ENCODE data around the gene WDR27. TPM values are rescaled to one million over a fixed set of nuclear protein-coding genes. Genes with fewer than 3 reads are reported as not detected.
A peak's percentile ranks its signal among the peaks of the same experiment; 100 is the strongest.

Gene WDR27
- total and polyA plus RNA-seq, 4 donors: 4.5 to 58.7 (median 40.4) TPM

- H3K27ac ChIP-seq (ENCODE audit: low read depth in 1 of 2, low read length in 2 of 2): no peak overlapping the region
- ATAC-seq (ENCODE audit: low FRiP score): no peak
- intact Hi-C loops (cut with DNase I): no loop called here
- H3K4me3 ChIP-seq (ENCODE audit: low read length in 2 of 2): no peak overlapping the region
- no peaks in the 10 kb centered on the region for H3K36me3 ChIP-seq (ENCODE audit: control insufficient read depth in 1 of 2, insufficient read depth in 2 of 2, low read length in 1 of 2)
- H3K9me3 ChIP-seq (ENCODE audit: control insufficient read depth, low read length): no peaks in the 10 kb centered on the region
- H3K4me1 ChIP-seq (ENCODE audit: control insufficient read depth in 1 of 2, insufficient read depth in 2 of 2, low read length in 2 of 2): no peaks in the 10 kb centered on the region
- no peak for DNase-seq
- 97% methylated on average over 32 of the region's 32 CpGs for WGBS, 2 donors
- no peaks in the 10 kb centered on the region for H3K27me3 ChIP-seq (ENCODE audit: control insufficient read depth in 1 of 2, insufficient read depth in 2 of 2, low read length in 1 of 2)
Measured at GRCh38 chr6:169501777-169502313, 200.0 kb downstream of the WDR27 start.

- Histone ChIP-seq H3K9me3 (ENCODE audit: control insufficient read depth, low read length) (no peaks in the 10 kb centered on the region), H3K27ac (ENCODE audit: low read depth in 1 of 2, low read length in 2 of 2) (no peak overlapping the region), H3K4me1 (ENCODE audit: control insufficient read depth in 1 of 2, insufficient read depth in 2 of 2, low read length in 2 of 2) (no peaks in the 10 kb centered on the region), H3K36me3 (ENCODE audit: control insufficient read depth in 1 of 2, insufficient read depth in 2 of 2, low read length in 1 of 2) (no peaks in the 10 kb centered on the region), H3K4me3 (ENCODE audit: low read length in 2 of 2) (no peak overlapping the region), H3K27me3 (ENCODE audit: control insufficient read depth in 1 of 2, insufficient read depth in 2 of 2, low read length in 1 of 2) (no peaks in the 10 kb centered on the region)
- intact Hi-C loops (cut with DNase I): no loop called here
- 95 to 96% methylated on average over 11 of the region's 11 CpGs for WGBS, 2 donors
- ATAC-seq (ENCODE audit: low FRiP score): no peak
- no peak for DNase-seq
Measured at GRCh38 chr6:169501128-169501527, 200.7 kb downstream of the WDR27 start.

GRCh38 chr6:169500688-169501087 is 201.1 kb downstream of the WDR27 start:
- DNase-seq (no peak), ATAC-seq (ENCODE audit: low FRiP score) (no peak)
- Histone ChIP-seq H3K9me3 (ENCODE audit: control insufficient read depth, low read length) (no peaks in the 10 kb centered on the region), H3K36me3 (ENCODE audit: control insufficient read depth in 1 of 2, insufficient read depth in 2 of 2, low read length in 1 of 2) (no peaks in the 10 kb centered on the region), H3K27me3 (ENCODE audit: control insufficient read depth in 1 of 2, insufficient read depth in 2 of 2, low read length in 1 of 2) (no peaks in the 10 kb centered on the region), H3K4me1 (ENCODE audit: control insufficient read depth in 1 of 2, insufficient read depth in 2 of 2, low read length in 2 of 2) (no peaks in the 10 kb centered on the region), H3K27ac (ENCODE audit: low read depth in 1 of 2, low read length in 2 of 2) (no peak overlapping the region), H3K4me3 (ENCODE audit: low read length in 2 of 2) (no peak overlapping the region)
- 97% methylated on average over 15 of the region's 15 CpGs for WGBS, 2 donors
- intact Hi-C loops (cut with DNase I): no loop called here

GRCh38 chr6:169499848-169500247 is 202.0 kb downstream of the WDR27 start:
- DNase-seq: peak in 1 of 2 donors; percentile 53
- Histone ChIP-seq H3K9me3 (ENCODE audit: control insufficient read depth, low read length) (no peaks in the 10 kb centered on the region), H3K27me3 (ENCODE audit: control insufficient read depth in 1 of 2, insufficient read depth in 2 of 2, low read length in 1 of 2) (no peaks in the 10 kb centered on the region), H3K4me3 (ENCODE audit: low read length in 2 of 2) (no peak overlapping the region), H3K4me1 (ENCODE audit: control insufficient read depth in 1 of 2, insufficient read depth in 2 of 2, low read length in 2 of 2) (no peaks in the 10 kb centered on the region), H3K36me3 (ENCODE audit: control insufficient read depth in 1 of 2, insufficient read depth in 2 of 2, low read length in 1 of 2) (no peaks in the 10 kb centered on the region), H3K27ac (ENCODE audit: low read depth in 1 of 2, low read length in 2 of 2) (no peak overlapping the region)
- ATAC-seq (ENCODE audit: low FRiP score): peak; percentile 45
- intact Hi-C loops (cut with DNase I): no loop called here
- WGBS, 2 donors: 5 to 7% methylated on average over 7 of the region's 7 CpGs

DNA sequence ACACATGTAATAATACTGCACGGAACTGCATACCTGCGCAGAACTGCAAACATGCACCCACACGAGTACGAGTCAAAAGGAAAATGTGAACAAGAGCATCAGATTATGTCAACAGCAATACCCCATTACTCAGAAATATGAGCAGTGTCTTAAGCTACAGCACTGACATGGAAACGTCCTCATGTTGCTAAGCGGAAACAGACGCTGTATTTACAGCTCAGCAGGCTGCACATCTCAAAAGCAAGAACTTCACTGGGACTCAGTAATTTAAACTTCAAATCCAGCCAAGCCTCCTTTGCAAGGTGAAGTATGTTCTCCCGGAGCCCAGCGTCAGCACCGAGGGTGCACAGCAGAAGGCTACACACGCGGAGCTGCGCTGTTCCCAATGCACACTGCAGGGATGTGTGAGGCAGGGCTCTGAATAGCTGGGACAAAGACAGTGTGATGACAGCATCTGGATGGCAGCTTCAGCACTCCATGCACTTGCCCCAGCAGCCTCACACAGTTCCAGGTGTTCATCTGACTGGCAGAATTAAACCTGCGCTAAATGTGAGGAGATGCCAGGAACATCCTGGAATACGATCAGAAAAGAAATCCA is 202.8 kb downstream of the WDR27 start:
- 96 to 97% methylated on average over 15 of the region's 15 CpGs for WGBS, 2 donors
- intact Hi-C loops (cut with DNase I): no loop called here
- H3K4me3 ChIP-seq (ENCODE audit: low read length in 2 of 2): no peak overlapping the region
- no peaks in the 10 kb centered on the region for H3K36me3 ChIP-seq (ENCODE audit: control insufficient read depth in 1 of 2, insufficient read depth in 2 of 2, low read length in 1 of 2)
- H3K9me3 ChIP-seq (ENCODE audit: control insufficient read depth, low read length): no peaks in the 10 kb centered on the region
- H3K4me1 ChIP-seq (ENCODE audit: control insufficient read depth in 1 of 2, insufficient read depth in 2 of 2, low read length in 2 of 2): no peaks in the 10 kb centered on the region
- ATAC-seq (ENCODE audit: low FRiP score) (no peak), DNase-seq (no peak)
- no peaks in the 10 kb centered on the region for H3K27me3 ChIP-seq (ENCODE audit: control insufficient read depth in 1 of 2, insufficient read depth in 2 of 2, low read length in 1 of 2)
- H3K27ac ChIP-seq (ENCODE audit: low read depth in 1 of 2, low read length in 2 of 2): no peak overlapping the region

DNA sequence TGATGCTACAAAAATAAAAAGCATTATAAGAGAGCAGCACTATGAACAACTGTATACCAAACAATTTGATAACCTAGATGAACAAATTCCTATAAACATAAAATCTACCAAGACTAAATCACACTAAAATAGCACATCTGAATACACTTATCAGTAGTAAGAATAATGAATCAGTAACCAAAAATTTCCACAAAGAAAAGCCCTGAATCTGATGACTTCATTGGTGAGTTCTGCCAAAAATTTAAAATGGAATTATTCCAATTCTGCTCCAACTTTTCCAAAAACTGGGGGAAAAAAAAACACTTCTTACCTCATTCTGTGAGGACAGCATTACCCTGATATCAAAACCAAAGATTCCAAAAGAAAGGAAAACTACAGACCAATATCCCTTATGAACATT is 206.2 kb downstream of the WDR27 start:
- Histone ChIP-seq H3K4me3 (ENCODE audit: low read length in 2 of 2) (no peak overlapping the region), H3K4me1 (ENCODE audit: control insufficient read depth in 1 of 2, insufficient read depth in 2 of 2, low read length in 2 of 2) (peaks cover 1 to 2% of the 10 kb centered on the region in 2 donors), H3K27ac (ENCODE audit: low read depth in 1 of 2, low read length in 2 of 2) (no peak overlapping the region), H3K36me3 (ENCODE audit: control insufficient read depth in 1 of 2, insufficient read depth in 2 of 2, low read length in 1 of 2) (no peaks in the 10 kb centered on the region), H3K9me3 (ENCODE audit: control insufficient read depth, low read length) (no peaks in the 10 kb centered on the region), H3K27me3 (ENCODE audit: control insufficient read depth in 1 of 2, insufficient read depth in 2 of 2, low read length in 1 of 2) (no peaks in the 10 kb centered on the region)
- intact Hi-C loops (cut with DNase I): no loop called here
- no peak for ATAC-seq (ENCODE audit: low FRiP score)
- DNase-seq: no peak

DNA sequence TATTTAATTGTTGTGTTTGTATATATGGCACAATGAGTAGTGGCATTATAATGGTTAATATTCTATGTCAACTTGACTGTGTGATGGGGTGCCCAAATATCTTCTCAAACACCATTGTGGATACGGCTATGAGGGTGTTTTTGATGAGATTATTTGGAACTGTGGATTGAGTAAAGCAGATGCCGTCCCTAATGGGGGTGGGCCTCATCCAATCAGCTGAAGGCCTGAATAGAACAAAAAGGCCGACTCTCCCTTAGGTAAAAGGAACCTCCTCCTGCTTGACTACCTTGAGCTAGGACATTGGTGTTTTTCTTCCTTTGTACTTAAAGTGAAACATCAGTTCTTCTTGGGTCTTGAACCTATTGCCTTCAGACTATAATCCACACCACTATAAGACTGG is 207.8 kb downstream of the WDR27 start:
- intact Hi-C loops (cut with DNase I): no loop called here
- Histone ChIP-seq H3K4me3 (ENCODE audit: low read length in 2 of 2) (no peak overlapping the region), H3K9me3 (ENCODE audit: control insufficient read depth, low read length) (no peaks in the 10 kb centered on the region), H3K27ac (ENCODE audit: low read depth in 1 of 2, low read length in 2 of 2) (no peak overlapping the region), H3K36me3 (ENCODE audit: control insufficient read depth in 1 of 2, insufficient read depth in 2 of 2, low read length in 1 of 2) (no peaks in the 10 kb centered on the region), H3K4me1 (ENCODE audit: control insufficient read depth in 1 of 2, insufficient read depth in 2 of 2, low read length in 2 of 2) (peaks cover 2 to 4% of the 10 kb centered on the region in 2 donors), H3K27me3 (ENCODE audit: control insufficient read depth in 1 of 2, insufficient read depth in 2 of 2, low read length in 1 of 2) (no peaks in the 10 kb centered on the region)
- no peak for ATAC-seq (ENCODE audit: low FRiP score)
- no peak for DNase-seq
- 99 to 100% methylated on average over 3 of the region's 3 CpGs for WGBS, 2 donors

DNA sequence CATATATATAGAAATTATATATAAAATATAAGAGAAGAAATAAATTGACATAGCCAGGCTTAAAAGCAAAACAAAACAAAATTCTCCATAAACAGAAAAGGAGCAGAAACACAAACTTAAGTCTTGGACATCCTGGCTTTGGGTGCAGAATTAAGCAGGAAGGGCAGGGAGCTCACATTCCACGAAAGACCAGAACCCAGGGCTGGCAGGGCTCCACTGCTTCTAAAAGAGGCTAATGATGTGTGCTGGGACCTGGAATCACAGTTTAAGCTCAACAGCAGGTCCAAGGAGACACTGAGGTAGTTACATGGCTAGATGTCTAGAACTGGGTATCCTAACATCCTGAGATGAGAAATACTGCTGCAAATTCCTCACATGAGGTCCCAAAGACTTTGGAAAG is 210.3 kb downstream of the WDR27 start:
- no peaks in the 10 kb centered on the region for H3K36me3 ChIP-seq (ENCODE audit: control insufficient read depth in 1 of 2, insufficient read depth in 2 of 2, low read length in 1 of 2)
- intact Hi-C loops (cut with DNase I): no loop called here
- DNase-seq (no peak), ATAC-seq (ENCODE audit: low FRiP score) (no peak)
- peaks cover 4 to 7% of the 10 kb centered on the region in 2 donors for H3K4me1 ChIP-seq (ENCODE audit: control insufficient read depth in 1 of 2, insufficient read depth in 2 of 2, low read length in 2 of 2)
- WGBS, 2 donors: 0 to 7% methylated on average over 1 of the region's 1 CpG
- peak overlapping the region in 1 of 2 donors; percentile 51 for H3K27ac ChIP-seq (ENCODE audit: low read depth in 1 of 2, low read length in 2 of 2)
- H3K9me3 ChIP-seq (ENCODE audit: control insufficient read depth, low read length): no peaks in the 10 kb centered on the region
- no peaks in the 10 kb centered on the region for H3K27me3 ChIP-seq (ENCODE audit: control insufficient read depth in 1 of 2, insufficient read depth in 2 of 2, low read length in 1 of 2)
- no peak overlapping the region for H3K4me3 ChIP-seq (ENCODE audit: low read length in 2 of 2)

DNA sequence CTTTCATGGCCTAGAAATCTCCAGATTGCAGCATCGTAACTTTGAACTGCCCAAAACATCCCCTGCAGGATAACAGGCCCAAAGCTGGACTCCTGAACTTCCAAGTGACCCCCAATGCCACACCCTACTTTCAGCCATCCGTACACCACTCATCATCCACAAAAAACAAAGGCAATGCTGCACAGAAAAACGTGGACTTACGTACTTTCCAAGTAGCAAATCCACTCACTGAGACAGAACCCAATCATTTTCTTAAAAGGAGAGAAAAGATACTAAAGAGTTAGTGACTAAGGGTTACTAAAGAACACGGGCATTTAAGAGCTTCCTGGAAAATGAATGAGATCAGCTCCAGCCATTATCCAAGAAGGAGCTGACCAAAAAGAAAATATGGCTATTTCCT is 211.0 kb downstream of the WDR27 start:
- ATAC-seq (ENCODE audit: low FRiP score): no peak

More for the DNA sequence above, 211.0 kb downstream of the WDR27 start:
- intact Hi-C loops (cut with DNase I): no loop called here
- peak overlapping the region in 1 of 2 donors; percentile 27 for H3K27ac ChIP-seq (ENCODE audit: low read depth in 1 of 2, low read length in 2 of 2)
- H3K4me1 ChIP-seq (ENCODE audit: control insufficient read depth in 1 of 2, insufficient read depth in 2 of 2, low read length in 2 of 2): peaks cover 4 to 7% of the 10 kb centered on the region in 2 donors
- DNase-seq: no peak
- no peaks in the 10 kb centered on the region for H3K27me3 ChIP-seq (ENCODE audit: control insufficient read depth in 1 of 2, insufficient read depth in 2 of 2, low read length in 1 of 2)
- H3K36me3 ChIP-seq (ENCODE audit: control insufficient read depth in 1 of 2, insufficient read depth in 2 of 2, low read length in 1 of 2): no peaks in the 10 kb centered on the region
- WGBS, 2 donors: 44 to 50% methylated on average over 5 of the region's 5 CpGs
- H3K9me3 ChIP-seq (ENCODE audit: control insufficient read depth, low read length): no peaks in the 10 kb centered on the region
- H3K4me3 ChIP-seq (ENCODE audit: low read length in 2 of 2): no peak overlapping the region
